Measurements from ENCODE around the gene NFIB. TPM values are rescaled to one million over a fixed set of nuclear protein-coding genes. Genes with fewer than 3 reads are reported as not detected.

NFIB gene
- total RNA-seq, 4 donors from 2014 or later: 85.3 to 173 (median 115) TPM

DNA sequence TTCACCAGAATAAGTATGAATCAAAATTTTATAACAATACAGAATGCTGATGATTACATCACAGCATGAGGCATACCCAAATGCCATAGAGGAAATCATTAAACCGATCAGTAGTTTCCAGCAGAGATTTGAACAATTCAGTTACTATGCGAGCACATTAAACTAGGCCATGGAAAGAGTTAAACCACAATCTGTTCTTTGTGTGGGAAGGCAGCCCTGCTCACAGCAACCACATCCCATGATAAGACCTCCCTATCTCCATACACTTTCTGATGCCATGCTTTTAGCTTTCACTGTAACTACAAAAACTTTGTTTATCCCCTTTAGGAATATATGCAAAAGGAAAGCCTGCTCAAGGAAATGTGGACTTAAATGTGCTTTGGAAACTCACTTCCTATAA lies 4.5 kb downstream of the NFIB start:
- no peak for DNase-seq
- Histone ChIP-seq H3K27me3 (no peaks in the 10 kb centered on the region), H3K4me3 (no peak overlapping the region), H3K36me3 (no peaks in the 10 kb centered on the region), H3K27ac (no peak overlapping the region), H3K9me3 (no peaks in the 10 kb centered on the region), H3K4me1 (no peaks in the 10 kb centered on the region)
- intact Hi-C loops (cut with DNase I; ENCODE audit: low total_unique reads): no loop called here
- TF ChIP-seq, protein P1, sequence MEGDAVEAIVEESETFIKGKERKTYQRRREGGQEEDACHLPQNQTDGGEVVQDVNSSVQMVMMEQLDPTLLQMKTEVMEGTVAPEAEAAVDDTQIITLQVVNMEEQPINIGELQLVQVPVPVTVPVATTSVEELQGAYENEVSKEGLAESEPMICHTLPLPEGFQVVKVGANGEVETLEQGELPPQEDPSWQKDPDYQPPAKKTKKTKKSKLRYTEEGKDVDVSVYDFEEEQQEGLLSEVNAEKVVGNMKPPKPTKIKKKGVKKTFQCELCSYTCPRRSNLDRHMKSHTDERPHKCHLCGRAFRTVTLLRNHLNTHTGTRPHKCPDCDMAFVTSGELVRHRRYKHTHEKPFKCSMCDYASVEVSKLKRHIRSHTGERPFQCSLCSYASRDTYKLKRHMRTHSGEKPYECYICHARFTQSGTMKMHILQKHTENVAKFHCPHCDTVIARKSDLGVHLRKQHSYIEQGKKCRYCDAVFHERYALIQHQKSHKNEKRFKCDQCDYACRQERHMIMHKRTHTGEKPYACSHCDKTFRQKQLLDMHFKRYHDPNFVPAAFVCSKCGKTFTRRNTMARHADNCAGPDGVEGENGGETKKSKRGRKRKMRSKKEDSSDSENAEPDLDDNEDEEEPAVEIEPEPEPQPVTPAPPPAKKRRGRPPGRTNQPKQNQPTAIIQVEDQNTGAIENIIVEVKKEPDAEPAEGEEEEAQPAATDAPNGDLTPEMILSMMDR (IDR thresholded peaks at IDR 0.05): no peak
- no peak for TF ChIP-seq POLR2A (IDR thresholded peaks at IDR 0.05)

DNA sequence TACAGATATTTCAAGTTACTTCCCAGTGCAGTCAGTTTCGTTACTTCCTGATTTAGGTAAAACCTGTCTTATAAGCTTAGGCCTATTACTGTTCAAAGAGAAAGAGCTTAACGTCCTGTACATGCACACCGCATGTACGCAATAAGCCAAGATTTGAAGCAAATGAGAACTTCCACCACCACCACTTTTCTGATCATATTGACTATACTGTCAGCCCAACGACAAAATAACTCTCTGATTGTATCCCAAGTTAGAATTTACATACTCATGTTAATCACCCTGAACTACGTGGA lies 5.1 kb downstream of the NFIB start:
- H3K36me3 ChIP-seq: no peaks in the 10 kb centered on the region
- intact Hi-C loops (cut with DNase I; ENCODE audit: low total_unique reads): no loop called here
- no peak for DNase-seq
- H3K27ac ChIP-seq: no peak overlapping the region
- H3K4me1 ChIP-seq: no peaks in the 10 kb centered on the region
- no peak overlapping the region for H3K4me3 ChIP-seq
- no peaks in the 10 kb centered on the region for H3K9me3 ChIP-seq
- H3K27me3 ChIP-seq: no peaks in the 10 kb centered on the region
- no peak for TF ChIP-seq POLR2A (IDR thresholded peaks at IDR 0.05)
- TF ChIP-seq, protein P1 (IDR thresholded peaks at IDR 0.05): no peak

DNA sequence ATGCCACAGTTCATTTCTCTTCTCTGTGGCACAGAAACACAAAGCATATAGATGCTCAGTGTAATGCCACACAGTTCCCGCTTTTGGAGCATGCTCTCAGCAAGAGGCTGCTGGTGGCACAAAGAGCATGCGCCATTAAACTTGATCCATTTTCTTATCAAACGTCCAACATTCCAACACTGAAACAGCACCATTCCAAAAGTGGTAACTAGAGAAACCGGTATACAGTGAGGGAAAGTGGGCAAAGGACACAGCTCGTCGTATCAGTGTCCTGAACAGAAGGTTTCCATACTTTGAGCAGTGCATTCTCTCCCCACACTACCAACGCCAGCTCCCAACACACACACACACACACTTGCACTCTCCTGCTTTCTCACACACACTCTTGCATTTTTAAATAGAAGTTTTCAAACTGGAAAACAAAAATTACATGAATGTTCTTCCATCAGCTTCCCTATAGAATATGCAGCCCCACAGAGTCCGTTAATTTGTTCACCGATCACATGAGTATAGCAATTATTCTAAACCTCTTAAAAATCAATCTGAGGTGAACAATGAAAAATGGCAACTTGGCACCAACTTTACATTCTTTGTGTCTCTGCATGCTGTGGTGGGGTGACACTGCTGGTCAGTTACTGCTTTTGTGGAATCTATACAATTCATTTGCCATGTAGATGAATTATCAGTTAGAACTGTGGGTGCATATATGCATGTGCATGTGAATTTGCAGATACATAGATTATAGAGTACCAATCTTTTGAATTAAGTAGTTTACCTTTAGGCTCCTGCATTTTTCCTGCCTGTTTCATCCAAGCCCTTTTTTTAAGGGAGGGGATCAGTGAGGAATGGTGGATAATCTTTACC lies 5.7 kb downstream of the NFIB start:
- Histone ChIP-seq H3K36me3 (no peaks in the 10 kb centered on the region), H3K9me3 (no peaks in the 10 kb centered on the region), H3K4me1 (no peaks in the 10 kb centered on the region), H3K27ac (no peak overlapping the region), H3K4me3 (no peak overlapping the region), H3K27me3 (no peaks in the 10 kb centered on the region)
- TF ChIP-seq, protein P1 (IDR thresholded peaks at IDR 0.05): no peak
- TF ChIP-seq POLR2A (IDR thresholded peaks at IDR 0.05): no peak
- intact Hi-C loops (cut with DNase I; ENCODE audit: low total_unique reads): no loop called here
- DNase-seq: no peak

DNA sequence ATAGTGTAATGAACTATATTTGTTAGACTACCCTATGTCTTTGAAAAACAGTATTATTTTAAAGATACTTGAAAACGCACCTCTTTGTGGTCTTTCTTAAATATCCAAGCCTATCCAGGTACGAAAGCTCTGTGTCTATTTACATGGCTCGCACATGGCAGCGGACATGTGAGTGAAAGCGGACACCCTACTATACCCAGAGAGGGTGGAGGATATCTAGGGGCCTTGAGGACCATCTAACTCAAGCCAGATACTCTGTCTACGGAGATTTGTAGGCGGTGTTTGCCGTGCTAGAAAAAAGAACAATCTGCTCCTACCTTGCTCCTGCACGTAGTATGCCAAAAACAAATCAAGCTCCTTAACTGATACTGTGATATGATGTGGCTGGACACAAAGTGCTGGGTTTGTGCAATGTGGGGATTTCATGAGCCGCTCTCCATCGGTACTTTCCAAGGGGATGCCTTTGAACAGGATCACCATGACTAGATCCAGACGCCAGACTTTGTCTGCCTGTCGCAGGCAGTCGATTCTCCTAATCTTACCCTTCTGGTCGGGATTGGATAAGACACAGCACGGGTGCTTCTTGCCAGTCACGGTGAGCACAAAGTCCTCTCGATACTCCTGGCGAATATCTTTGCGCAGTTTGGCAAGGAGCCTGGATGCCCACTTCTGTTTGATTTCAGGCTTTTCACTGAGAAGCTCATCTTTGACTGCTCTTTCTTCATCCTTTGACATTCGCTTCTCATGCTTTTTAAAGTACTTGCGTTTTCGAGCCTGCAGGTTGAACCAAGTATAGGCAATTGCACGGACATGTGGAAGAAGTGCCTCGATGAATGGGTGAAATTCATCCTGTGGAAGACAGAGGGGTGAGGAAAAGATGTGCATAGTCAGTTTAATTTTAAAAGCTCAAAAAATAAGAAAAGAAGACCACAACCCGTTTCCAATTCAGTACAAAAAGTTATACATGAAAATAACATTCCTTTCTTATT lies 7.0 kb downstream of the NFIB start:
- H3K27ac ChIP-seq: no peak overlapping the region

More for the DNA sequence above, 7.0 kb downstream of the NFIB start:
- Histone ChIP-seq H3K36me3 (no peaks in the 10 kb centered on the region), H3K4me3 (no peak overlapping the region), H3K4me1 (no peaks in the 10 kb centered on the region), H3K9me3 (no peaks in the 10 kb centered on the region), H3K27me3 (no peaks in the 10 kb centered on the region)
- TF ChIP-seq, protein P1 (IDR thresholded peaks at IDR 0.05): no peak
- no peak for TF ChIP-seq POLR2A (IDR thresholded peaks at IDR 0.05)
- intact Hi-C loops (cut with DNase I; ENCODE audit: low total_unique reads): no loop called here
- DNase-seq: no peak

Measured in uterus (tissue), 4 donors.